ENCODE data around the gene GNRHR. TPM values are rescaled to one million over a fixed set of nuclear protein-coding genes. Genes with fewer than 3 reads are reported as not detected.

Gene GNRHR
- total RNA-seq, result not detected in 2 replicates

DNA sequence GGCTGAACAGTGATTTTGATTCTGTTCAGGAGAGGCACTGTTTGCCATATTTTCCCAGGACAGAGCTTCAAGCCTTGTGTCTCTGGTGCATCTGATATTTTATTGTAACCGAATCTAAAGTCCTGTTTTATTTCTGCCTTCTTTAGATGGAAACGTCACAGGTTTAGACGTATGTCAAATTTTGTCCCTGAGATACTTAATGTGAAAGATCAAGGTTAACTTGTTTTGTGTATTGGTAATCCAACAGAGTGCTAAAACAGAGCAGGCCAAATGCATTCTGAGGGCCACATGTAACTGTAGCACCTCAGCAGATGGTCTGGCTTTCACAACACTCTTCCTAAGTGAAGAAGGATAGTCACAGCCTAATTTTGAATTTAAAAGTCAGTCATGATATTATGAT lies at the start of gene GNRHR:
TSS of gene GNRHR (minus strand) at position 101 of the 400 bp plus-strand sequence. CDS start at position 48, 53 bp downstream.

DNA sequence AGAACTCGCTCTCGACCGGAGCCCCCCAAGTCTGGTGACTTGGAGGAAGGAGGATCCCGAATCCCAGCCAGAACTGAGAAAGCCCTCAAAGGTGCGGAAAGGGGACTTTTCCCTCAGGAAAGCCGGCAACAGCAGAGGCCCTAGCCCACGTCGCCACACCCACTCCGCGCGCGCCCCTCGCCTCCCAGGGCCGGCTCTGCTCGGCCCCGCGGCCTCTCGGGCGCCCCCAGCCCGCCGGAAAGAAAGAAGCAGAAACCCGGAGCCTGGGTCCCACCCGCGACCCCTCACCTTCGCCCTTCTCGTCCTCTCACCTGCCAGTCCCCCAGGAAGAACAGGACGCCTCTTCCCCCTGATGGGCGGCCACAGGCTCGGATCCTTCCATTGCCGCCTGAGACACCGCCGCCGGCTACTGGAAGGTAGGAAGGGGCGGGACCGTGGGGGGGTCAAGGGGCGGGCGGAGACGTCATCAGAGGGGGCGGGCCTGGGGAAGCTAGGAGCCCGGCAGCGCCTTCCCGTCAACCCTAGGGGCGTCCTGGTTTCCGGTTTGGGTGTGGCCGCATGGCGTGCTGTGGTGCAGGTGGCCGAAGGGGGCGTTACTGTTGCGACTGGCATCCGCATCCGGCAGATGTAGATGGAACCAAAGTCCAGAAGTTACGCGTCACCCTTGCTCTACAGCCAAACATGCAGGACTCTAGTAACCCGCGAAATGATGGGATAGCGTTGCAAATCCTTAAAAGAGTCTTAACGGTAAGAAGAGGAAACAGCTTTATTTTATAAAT lies 53.3 kb downstream of the GNRHR start, which contains the start of gene UBA6:
TSS of gene UBA6 (minus strand) at position 418 of the 779 bp plus-strand sequence. CDS start at position 382, 36 bp downstream.

Other genes starting within 250 kb of the GNRHR start
- 14.2 and 16.9 TPM in 2 replicates for gene CENPC, start 208.9 kb downstream of the GNRHR start, total RNA-seq
- under 0.01 TPM in 1 of 2 replicates, not detected in the other for gene STAP1, start 195.7 kb downstream of the GNRHR start, total RNA-seq
- 84.8 and 129 TPM in 2 replicates for gene UBA6, start 53.2 kb downstream of the GNRHR start, total RNA-seq
- under 0.01 TPM in 2 replicates for gene TMPRSS11D, start 129.6 kb upstream of the GNRHR start, total RNA-seq
- not detected in 2 replicates for gene TMPRSS11A, start 209.1 kb upstream of the GNRHR start, total RNA-seq